HuH-7 (cell line): ENCODE data around the gene SFXN2.
"Not testable (repeated sequence)": the region's sequence is repeated elsewhere in the genome, so short reads cannot be mapped to it uniquely, and the experiment has no call there.

Experiments
- DNase-seq: peaks from one replicate; pipeline ENCODE4 v3.0.0; 2011; ENCODE audit warnings: low spot score

The SFXN2 gene

GRCh38 chr10:102720775-102721301 is 6.4 kb downstream of the SFXN2 start:
- no peak for DNase-seq

- DNase-seq: no peak
Observed at GRCh38 chr10:102721954-102722353, 7.5 kb downstream of the SFXN2 start.

DNA sequence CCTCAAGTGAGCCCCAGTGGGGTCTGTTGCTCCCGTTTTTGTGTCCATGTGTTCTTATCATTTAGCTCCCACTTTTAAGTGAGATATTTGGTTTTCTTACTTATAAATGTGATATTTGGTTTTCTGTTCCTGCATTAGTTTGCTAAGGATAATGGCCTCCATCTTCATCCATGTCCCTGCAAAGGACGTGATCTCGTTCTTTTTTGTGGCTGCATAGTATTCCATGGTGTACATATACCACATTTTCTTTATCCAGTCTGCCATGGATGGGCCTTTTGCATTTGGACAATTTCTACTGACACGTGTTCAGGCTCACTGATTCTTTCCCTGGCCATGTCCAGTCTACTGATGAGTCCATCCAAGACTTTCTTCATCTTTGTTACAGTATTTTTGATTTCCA is 9.6 kb downstream of the SFXN2 start:
- no peak for DNase-seq

- DNase-seq: no peak
Observed at GRCh38 chr10:102726274-102726673, 11.8 kb downstream of the SFXN2 start.

- no peak for DNase-seq
Observed at GRCh38 chr10:102727037-102727818, 12.8 kb downstream of the SFXN2 start.

DNA sequence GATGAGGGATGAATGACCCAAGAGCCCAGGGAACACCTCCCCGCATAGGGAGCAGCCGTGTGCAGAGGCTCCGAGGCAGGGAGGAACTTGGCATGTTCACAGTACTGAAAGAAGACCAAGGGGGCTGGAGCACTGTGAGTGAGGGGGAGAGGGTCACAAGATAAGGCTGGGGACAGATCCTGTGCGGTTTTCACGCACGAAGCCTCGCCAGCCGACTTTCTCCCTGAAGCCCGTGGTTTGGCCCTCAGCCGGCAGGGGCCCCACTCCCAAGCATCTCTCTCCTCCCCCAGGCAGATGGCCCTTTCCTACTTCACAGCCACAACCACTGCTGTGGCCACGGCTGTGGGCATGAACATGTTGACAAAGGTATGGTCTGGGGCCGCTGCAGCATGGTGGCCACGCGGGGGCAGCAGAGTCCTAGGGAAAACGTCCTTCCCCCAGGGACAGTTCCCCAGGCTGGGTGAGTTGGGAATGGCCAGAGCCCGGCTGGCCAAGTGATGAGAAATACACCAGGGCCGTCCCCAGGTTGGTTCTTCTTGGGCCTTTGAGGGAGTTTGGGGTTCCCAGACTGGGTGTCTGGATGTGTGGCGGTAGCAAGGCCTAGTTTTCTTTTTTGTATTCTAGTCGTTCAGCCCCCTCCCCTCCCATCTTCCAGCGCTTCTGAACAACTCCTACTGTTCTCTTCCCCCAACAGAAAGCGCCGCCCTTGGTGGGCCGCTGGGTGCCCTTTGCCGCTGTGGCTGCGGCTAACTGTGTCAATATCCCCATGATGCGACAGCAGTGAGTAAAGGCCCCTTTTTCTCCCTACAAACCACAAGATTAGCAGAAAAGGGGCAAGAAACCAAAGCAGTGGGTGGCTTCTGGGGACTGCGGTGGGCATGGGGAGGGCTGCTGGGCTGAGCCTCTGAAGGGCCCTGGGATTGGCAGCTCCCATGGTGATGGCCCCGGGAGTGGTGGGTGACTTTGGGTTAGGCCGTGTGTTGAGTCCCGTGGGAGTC is 14.9 kb downstream of the SFXN2 start:
- peak; percentile 85 for DNase-seq

DNA sequence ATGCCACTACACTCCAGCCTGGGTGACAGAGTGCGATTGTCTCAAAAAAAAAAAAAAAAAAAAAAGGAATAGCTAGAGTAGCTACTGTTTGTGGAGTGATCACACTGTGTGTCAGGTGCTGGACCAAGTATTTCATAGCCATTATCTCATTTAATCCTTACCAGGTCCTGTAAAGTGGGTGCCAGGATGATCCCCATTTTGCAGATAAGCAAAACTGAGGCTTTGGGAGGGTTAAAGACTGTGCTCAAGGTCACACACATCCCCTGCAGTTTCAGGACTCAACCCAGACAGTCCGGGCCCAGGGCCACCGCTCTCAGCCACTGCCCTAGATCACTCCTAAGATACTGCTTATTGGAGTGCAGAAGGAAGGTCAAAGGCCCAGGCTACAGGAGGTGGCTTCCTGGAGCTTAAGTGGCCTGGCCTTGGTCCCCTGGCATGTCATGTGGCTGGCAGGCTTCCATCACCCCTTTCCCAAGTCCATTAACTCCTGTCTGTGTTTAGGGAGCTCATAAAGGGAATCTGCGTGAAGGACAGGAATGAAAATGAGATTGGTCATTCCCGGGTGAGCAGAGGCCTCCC is 16.9 kb downstream of the SFXN2 start:
- no peak for DNase-seq

- DNase-seq: no peak
Observed at GRCh38 chr10:102732661-102733060, 18.2 kb downstream of the SFXN2 start.

- DNase-seq: no peak
Observed at GRCh38 chr10:102735065-102735562, 20.7 kb downstream of the SFXN2 start.

GRCh38 chr10:102738692-102739121 is 24.3 kb downstream of the SFXN2 start:
- no peak for DNase-seq

DNA sequence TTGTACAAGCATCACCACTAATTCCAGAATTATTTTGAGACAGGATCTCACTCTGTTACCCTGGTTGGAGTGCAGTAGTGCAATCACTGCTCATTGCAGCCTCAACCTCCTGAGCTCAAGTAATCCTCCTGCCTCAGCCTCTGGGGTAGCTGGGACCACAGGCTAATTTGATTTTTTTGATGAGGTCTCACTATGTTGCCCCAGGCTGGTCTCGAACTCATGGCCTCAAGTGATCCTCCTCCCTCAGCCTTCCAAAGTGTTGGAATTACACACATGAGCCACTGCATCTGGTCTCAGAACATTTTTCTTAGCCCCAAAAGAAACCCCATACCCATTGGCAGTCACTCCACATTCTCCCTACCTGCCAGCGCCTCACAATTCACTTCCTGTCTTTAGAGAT is 25.8 kb downstream of the SFXN2 start:
- no peak for DNase-seq

GRCh38 chr10:102741726-102742237 is 27.3 kb downstream of the SFXN2 start:
- DNase-seq: no peak

GRCh38 chr10:102742313-102742712 is 27.9 kb downstream of the SFXN2 start:
- DNase-seq: not testable (repeated sequence)

- DNase-seq: no peak
Observed at GRCh38 chr10:102743078-102743587, 28.7 kb downstream of the SFXN2 start.

DNA sequence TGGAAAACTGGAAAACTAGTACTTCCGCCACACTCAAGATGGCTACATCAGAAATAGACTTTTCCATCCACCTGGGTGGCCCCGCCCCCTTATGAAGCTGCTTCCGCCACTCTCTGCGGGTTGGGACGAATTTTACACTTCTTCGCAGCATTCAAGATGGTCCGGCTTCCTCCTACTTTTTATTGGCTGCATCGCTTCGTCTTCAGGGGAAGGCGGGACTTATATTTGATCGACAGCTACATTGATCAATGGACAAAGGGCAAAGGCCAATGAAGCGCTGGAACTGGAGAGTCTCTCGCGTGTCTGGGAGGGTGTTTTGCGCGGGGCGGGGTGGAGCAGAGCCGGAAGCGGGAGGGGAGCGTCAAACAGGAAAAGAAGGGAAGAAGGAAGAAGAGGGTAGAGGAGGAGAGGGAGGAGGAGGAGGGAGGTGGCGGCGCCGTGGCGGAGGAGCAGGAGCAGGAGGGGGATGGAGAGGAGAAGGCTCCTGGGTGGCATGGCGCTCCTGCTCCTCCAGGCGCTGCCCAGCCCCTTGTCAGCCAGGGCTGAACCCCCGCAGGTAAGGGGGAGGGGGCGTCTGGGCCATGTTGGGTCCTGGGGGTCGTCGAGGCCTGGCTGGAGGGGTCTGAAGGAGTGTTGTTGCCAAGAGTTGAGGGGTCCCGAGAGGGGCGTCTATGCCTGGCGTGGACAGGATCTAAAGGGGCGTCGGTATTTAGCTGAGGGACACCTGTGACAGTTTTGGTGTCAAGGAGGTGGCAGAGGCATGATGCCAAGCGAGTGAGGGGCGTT is 29.3 kb downstream of the SFXN2 start, which contains the start of gene WBP1L:
TSS of gene WBP1L (plus strand) at position 361 of the 786 bp plus-strand sequence. CDS start at position 467, 106 bp downstream.
- peak; percentile 81 for DNase-seq

DNA sequence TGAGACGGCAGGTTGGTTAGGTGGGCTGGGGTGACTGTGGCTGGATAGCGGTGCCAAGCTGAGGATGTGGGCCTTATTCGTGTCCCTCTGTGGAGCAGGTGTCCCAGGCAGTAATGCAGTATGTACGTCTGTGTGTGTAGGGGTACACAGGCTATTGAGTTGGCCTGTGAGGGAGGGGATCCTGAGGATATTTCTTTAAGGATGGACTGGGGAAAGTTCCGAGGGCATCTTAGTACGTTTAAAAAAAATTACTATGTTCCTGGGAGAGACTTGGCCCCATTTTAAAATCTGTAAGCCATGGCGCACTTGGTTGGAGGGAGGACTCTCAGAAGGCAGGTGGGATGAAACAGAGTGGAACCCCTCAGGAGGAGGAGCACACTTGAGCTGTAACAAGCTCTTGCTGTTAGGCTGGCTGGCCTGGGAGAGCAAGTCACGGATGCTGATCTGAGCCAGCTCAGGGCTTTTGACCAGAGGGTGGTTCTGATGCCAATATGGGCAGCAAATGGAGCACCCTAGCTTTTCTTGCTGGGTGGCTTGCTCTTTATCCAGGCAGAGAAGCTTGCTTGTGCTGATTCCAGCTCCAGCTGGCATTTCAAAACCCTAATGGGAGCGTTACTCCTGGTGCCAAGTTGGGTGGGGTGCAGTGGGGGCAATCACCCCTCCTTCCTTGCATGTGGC is 30.1 kb downstream of the SFXN2 start:
- no peak for DNase-seq

GRCh38 chr10:102745157-102745556 is 30.7 kb downstream of the SFXN2 start:
- no peak for DNase-seq

DNA sequence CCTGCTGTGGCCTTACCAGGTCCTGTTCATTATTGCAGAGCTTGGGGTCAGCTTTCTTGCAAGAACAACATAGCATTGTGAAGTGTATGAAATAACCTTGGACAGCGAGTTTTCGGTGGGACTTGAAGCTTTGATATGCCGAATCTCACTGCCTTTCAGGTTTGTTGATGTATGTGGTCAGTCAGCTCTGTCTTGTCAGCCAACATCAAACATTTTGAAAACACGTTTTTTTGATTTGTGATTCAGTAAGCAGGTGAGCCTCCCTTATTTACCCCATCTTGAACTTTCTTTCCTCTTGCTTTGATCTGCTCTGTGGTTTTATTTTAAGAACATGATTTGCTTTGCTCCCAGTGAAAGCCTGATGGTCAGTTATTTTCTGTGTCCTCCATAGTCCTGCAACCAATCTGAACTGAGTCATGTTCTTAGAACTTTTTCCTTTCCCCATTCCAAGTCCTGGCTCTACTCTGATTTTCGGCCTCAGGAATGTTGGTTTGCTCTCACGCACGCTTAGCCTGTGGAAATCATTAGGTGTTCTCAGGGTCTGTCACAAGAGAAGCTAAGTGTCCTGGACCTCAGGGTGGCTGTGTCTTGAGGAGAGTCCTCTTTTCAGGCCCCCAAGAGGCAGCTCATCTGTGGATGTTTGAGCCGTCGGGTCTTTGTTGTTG is 38.0 kb downstream of the SFXN2 start:
- DNase-seq: no peak

GRCh38 chr10:102752934-102753664 is 38.7 kb downstream of the SFXN2 start:
- DNase-seq: peak; percentile 37
